ENCODE results near the gene MOB1A. TPM values are rescaled to one million over a fixed set of nuclear protein-coding genes. Genes with fewer than 3 reads are reported as not detected.

MOB1A gene
- total RNA-seq, 1 donor, result 122 TPM

DNA sequence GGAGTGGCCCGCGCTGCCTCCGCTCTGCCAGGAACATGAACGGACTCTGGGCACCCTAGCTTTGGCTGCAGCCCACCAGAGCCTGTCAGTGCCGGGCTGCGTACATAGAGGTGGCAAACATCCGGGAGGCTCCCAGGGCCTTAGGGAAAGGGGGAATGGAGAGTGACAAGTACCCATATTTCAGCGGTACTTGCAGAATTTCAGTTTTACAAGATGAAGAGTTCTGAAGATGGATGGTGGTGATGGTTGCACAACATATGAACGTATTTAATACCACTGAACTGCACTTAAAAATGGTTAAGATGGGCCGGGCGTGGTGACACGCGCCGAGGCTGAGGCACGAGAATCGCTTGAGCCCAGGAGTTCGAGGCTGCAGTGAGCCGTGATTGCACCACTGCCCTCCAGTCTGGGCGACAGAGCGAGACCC lies 20.6 kb upstream of the MOB1A start:
- Histone ChIP-seq H2AFZ (ENCODE audit: low read length) (peak overlapping the region; percentile 76), H4K20me1 (ENCODE audit: insufficient read depth, low read length) (peaks cover 22% of the 10 kb centered on the region), H3K4me1 (ENCODE audit: insufficient read depth, low read length) (peaks cover 35% of the 10 kb centered on the region), H3K4me2 (ENCODE audit: insufficient read depth, low read length) (peak overlapping the region; percentile 94), H3K4me3 (ENCODE audit: insufficient read depth, low read length) (peak overlapping the region; percentile 98), H3K9me3 (ENCODE audit: low read depth, low read length) (no peaks in the 10 kb centered on the region), H3K36me3 (ENCODE audit: insufficient read depth, low read length) (peaks cover 7% of the 10 kb centered on the region), H3K27me3 (ENCODE audit: insufficient read depth, low read length) (no peaks in the 10 kb centered on the region), H3K79me2 (ENCODE audit: insufficient read depth, low read length) (peaks cover 47% of the 10 kb centered on the region), H3K27ac (ENCODE audit: low read depth, low read length) (peak overlapping the region; percentile 95)
- DNase-seq (ENCODE audit: insufficient read length, low spot score, missing footprints), result no peak
- TF ChIP-seq, protein P1, sequence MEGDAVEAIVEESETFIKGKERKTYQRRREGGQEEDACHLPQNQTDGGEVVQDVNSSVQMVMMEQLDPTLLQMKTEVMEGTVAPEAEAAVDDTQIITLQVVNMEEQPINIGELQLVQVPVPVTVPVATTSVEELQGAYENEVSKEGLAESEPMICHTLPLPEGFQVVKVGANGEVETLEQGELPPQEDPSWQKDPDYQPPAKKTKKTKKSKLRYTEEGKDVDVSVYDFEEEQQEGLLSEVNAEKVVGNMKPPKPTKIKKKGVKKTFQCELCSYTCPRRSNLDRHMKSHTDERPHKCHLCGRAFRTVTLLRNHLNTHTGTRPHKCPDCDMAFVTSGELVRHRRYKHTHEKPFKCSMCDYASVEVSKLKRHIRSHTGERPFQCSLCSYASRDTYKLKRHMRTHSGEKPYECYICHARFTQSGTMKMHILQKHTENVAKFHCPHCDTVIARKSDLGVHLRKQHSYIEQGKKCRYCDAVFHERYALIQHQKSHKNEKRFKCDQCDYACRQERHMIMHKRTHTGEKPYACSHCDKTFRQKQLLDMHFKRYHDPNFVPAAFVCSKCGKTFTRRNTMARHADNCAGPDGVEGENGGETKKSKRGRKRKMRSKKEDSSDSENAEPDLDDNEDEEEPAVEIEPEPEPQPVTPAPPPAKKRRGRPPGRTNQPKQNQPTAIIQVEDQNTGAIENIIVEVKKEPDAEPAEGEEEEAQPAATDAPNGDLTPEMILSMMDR (IDR thresholded peaks at IDR 0.05; ENCODE audit: extremely low read depth, low read depth, low read length), result no peak

DNA sequence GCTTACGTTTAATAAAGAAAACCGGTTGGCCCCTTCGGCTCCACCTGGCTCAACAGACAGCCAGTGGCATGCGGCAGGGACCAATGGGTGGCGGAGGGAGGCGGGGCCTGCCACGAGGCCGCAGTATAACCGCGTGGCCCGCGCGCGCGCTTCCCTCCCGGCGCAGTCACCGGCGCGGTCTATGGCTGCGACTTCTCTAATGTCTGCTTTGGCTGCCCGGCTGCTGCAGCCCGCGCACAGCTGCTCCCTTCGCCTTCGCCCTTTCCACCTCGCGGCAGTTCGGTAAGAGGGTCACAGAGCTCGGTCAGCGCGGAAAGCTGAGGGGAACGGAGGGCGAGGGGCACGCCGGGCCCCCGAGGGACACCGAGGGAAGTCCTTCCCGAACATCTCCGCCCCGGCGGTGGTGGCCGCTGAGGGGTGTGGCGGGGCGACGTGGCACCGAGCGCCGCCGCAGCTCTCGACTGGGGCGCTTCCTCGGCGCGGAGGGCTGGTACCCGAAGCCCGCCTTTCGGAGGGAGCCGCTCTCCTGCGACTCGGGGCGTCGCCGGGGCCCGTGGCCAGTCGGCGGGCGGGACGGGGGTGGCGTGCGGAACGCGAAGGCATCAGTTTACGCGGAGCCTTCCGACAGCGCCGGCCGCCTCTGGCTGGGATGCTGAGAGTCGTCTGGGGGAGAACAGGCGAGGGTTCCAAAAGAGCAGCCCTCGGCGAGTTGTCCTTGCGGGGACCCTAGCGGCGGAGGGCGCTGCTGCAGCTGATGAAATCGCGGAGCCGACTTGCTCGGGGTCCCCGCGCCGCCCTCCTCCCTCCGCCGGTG lies 20.0 kb upstream of the MOB1A start, which contains the start of gene MTHFD2:
TSS of gene MTHFD2 (plus strand) at position 155 of the 814 bp plus-strand sequence. CDS start at position 182, 27 bp downstream.
- H3K79me2 ChIP-seq (ENCODE audit: insufficient read depth, low read length), result peaks cover 41% of the 10 kb centered on the region
- H3K4me3 ChIP-seq (ENCODE audit: insufficient read depth, low read length), result peak within 1 kb of the TSS; percentile 98
- peak within 1 kb of the TSS; percentile 76 for H2AFZ ChIP-seq (ENCODE audit: low read length)
- DNase-seq (ENCODE audit: insufficient read length, low spot score, missing footprints), result peak; percentile 97
- H3K4me2 ChIP-seq (ENCODE audit: insufficient read depth, low read length), result peak within 1 kb of the TSS; percentile 94
- H3K27me3 ChIP-seq (ENCODE audit: insufficient read depth, low read length), result no peaks in the 10 kb centered on the region
- peaks cover 35% of the 10 kb centered on the region for H3K4me1 ChIP-seq (ENCODE audit: insufficient read depth, low read length)
- TF ChIP-seq, protein P1 (IDR thresholded peaks at IDR 0.05; ENCODE audit: extremely low read depth, low read depth, low read length), result peak; percentile 67
- H4K20me1 ChIP-seq (ENCODE audit: insufficient read depth, low read length), result peaks cover 21% of the 10 kb centered on the region
- H3K27ac ChIP-seq (ENCODE audit: low read depth, low read length), result peak within 1 kb of the TSS; percentile 95
- H3K36me3 ChIP-seq (ENCODE audit: insufficient read depth, low read length), result peaks cover 4% of the 10 kb centered on the region
- H3K9me3 ChIP-seq (ENCODE audit: low read depth, low read length), result no peaks in the 10 kb centered on the region

DNA sequence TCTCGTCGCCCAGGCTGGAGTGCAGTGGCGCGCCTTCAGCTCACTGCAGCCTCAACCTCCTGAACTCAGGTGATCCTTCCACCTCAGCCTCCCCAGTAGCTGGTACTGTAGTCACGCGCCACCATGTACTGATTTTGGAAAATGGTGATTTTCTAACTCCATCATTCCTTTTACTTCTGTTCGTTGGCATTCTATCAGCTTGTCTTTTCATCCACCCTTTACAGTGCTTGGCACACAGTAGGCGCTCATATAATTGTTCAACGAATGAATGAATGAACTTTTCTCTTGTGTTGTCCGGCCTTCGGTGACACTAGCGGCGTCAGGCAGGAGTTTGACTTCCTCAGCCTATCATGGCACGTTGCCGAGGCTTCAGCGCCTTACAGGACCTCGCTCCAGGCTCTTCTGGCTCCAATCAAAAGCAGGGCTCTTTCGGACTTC lies 19.4 kb upstream of the MOB1A start:
- H3K27ac ChIP-seq (ENCODE audit: low read depth, low read length), result no peak overlapping the region
- no peaks in the 10 kb centered on the region for H3K27me3 ChIP-seq (ENCODE audit: insufficient read depth, low read length)
- no peak for DNase-seq (ENCODE audit: insufficient read length, low spot score, missing footprints)
- TF ChIP-seq, protein P1 (IDR thresholded peaks at IDR 0.05; ENCODE audit: extremely low read depth, low read depth, low read length), result no peak
- peak overlapping the region; percentile 98 for H3K4me3 ChIP-seq (ENCODE audit: insufficient read depth, low read length)
- H2AFZ ChIP-seq (ENCODE audit: low read length), result peak overlapping the region; percentile 76
- peak overlapping the region; percentile 94 for H3K4me2 ChIP-seq (ENCODE audit: insufficient read depth, low read length)
- peaks cover 21% of the 10 kb centered on the region for H4K20me1 ChIP-seq (ENCODE audit: insufficient read depth, low read length)
- peaks cover 35% of the 10 kb centered on the region for H3K79me2 ChIP-seq (ENCODE audit: insufficient read depth, low read length)
- H3K36me3 ChIP-seq (ENCODE audit: insufficient read depth, low read length), result peaks cover 4% of the 10 kb centered on the region
- no peaks in the 10 kb centered on the region for H3K9me3 ChIP-seq (ENCODE audit: low read depth, low read length)
- H3K4me1 ChIP-seq (ENCODE audit: insufficient read depth, low read length), result peaks cover 35% of the 10 kb centered on the region

DNA sequence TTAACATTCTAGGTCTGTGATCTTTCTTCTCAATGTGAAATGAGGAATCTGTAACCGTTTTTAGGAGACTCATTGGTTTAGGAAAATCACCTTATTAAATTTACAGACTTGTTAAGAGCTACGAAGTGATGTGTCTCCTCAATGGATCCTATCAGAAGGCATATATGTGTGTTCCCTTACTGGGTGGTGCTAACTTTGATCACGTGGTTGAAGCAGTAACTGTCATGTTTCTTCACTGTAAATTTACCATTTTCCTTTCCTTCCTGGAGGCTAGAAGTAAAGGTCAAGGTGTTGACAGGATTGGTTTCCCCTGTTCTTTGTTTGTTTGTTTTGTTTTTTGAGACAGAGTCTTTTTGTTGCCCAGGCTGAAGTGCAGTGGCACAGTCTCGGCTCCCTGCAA lies 18.4 kb upstream of the MOB1A start:
- Histone ChIP-seq H3K27ac (ENCODE audit: low read depth, low read length) (no peak overlapping the region), H3K4me2 (ENCODE audit: insufficient read depth, low read length) (no peak overlapping the region), H3K79me2 (ENCODE audit: insufficient read depth, low read length) (peaks cover 25% of the 10 kb centered on the region), H3K4me3 (ENCODE audit: insufficient read depth, low read length) (no peak overlapping the region), H4K20me1 (ENCODE audit: insufficient read depth, low read length) (peaks cover 15% of the 10 kb centered on the region), H3K36me3 (ENCODE audit: insufficient read depth, low read length) (no peaks in the 10 kb centered on the region), H3K27me3 (ENCODE audit: insufficient read depth, low read length) (no peaks in the 10 kb centered on the region), H3K4me1 (ENCODE audit: insufficient read depth, low read length) (peaks cover 33% of the 10 kb centered on the region), H3K9me3 (ENCODE audit: low read depth, low read length) (no peaks in the 10 kb centered on the region), H2AFZ (ENCODE audit: low read length) (no peak overlapping the region)
- TF ChIP-seq, protein P1 (IDR thresholded peaks at IDR 0.05; ENCODE audit: extremely low read depth, low read depth, low read length), result no peak
- no peak for DNase-seq (ENCODE audit: insufficient read length, low spot score, missing footprints)

All from osteoblast (primary cell).